ENCODE measurements around the gene TBXA2R. TPM values are rescaled to one million over a fixed set of nuclear protein-coding genes. Genes with fewer than 3 reads are reported as not detected.

The TBXA2R gene
- total RNA-seq, 4 donors from 2014 or later: 0.27 to 0.79 TPM; not detected in 2

DNA sequence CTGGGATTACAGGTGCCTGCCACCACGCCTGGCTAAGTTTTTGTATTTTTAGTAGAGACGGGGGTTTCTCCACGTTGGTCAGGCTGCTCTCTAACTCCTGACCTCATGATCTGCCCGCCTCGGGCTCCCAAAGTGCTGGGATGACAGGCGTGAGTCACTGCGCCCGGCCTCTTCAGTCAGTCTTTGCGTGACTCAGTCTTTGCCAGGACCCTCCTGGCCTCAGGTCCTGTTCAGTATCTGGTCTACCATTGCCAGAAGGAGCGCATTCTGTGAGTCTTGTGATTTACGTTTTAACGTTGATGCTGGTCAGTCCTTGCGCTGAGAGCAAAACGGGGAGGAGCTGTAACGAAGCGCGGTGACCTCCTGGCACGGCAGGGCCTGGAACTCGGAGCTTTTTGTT, 41.5 kb downstream of the TBXA2R start:
- intact Hi-C loops (cut with DNase I; ENCODE audit: low total_unique reads) (no loop called here), in situ Hi-C loops (cut with MboI; ENCODE audit: low pct_ligation_motif_present in 1 of 4, low pct_unique_long_range_greater_than_20kb in 1 of 4, low sequenced_read_pairs in 3 of 4) (no loop called here)
- H3K27me3 ChIP-seq: no peaks in the 10 kb centered on the region
- peaks cover 0 to 2% (median under 1%) of the 10 kb centered on the region in 4 donors for H3K4me1 ChIP-seq
- no peak overlapping the region for H3K27ac ChIP-seq
- TF ChIP-seq POLR2AphosphoS5 (IDR thresholded peaks at IDR 0.05) (no peak), EP300 (IDR thresholded peaks at IDR 0.05; ENCODE audit: low read depth) (no peak), POLR2A (IDR thresholded peaks at IDR 0.05) (no peak)
- TF ChIP-seq, protein P1, sequence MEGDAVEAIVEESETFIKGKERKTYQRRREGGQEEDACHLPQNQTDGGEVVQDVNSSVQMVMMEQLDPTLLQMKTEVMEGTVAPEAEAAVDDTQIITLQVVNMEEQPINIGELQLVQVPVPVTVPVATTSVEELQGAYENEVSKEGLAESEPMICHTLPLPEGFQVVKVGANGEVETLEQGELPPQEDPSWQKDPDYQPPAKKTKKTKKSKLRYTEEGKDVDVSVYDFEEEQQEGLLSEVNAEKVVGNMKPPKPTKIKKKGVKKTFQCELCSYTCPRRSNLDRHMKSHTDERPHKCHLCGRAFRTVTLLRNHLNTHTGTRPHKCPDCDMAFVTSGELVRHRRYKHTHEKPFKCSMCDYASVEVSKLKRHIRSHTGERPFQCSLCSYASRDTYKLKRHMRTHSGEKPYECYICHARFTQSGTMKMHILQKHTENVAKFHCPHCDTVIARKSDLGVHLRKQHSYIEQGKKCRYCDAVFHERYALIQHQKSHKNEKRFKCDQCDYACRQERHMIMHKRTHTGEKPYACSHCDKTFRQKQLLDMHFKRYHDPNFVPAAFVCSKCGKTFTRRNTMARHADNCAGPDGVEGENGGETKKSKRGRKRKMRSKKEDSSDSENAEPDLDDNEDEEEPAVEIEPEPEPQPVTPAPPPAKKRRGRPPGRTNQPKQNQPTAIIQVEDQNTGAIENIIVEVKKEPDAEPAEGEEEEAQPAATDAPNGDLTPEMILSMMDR (IDR thresholded peaks at IDR 0.05): no peak
- WGBS, 2 donors (ENCODE audit: low coverage in 1 of 2): 83% methylated on average over 19 of the region's 19 CpGs; no CpG with 5 or more reads in 1 of the 2 donors
- H3K4me3 ChIP-seq: no peak overlapping the region
- no peaks in the 10 kb centered on the region for H3K9me3 ChIP-seq
- H3K36me3 ChIP-seq: no peaks in the 10 kb centered on the region
- DNase-seq: no peak

DNA sequence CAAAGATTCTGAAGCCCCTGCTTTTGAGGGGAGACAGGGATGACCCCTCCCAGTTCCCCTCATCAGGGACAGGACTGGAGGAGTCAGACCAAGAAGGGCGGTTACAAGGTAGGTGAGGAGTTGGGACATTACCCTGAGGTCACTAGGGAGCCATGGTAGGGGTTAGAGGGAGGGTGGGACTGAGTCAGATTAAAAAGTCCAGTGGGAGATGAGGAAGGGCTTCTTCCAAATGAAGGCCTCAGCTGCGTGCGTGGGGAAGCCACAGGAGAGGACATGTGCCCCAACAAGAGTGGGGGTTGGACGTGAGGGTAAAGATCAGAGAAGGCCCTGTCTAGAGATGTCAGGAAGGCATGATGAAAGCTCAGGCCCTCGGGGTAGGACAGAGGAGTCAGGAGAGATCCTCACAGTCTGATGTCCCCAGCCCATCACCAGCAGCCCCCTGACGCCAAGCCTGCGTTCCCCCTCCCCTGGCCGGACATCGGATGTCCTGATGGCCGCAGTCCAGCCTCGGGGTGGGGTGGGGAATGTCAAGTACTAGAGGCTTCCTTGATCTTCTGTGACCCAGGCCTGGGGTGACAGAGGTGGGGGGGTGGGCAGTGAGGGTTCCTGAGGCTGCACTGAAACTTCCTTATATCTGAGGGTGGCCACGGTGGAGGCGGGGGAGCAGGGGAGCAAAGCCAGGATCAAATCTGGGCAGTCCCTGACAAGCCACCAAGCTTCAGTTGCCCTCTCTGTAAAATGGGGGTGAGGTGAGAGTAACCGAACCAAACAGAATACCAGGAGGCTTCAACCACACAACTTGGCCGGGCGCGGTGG, 42.8 kb downstream of the TBXA2R start:
- intact Hi-C loops (cut with DNase I; ENCODE audit: low total_unique reads): no loop called here
- H3K4me1 ChIP-seq: no peaks in the 10 kb centered on the region
- H3K9me3 ChIP-seq: no peaks in the 10 kb centered on the region
- DNase-seq: no peak
- TF ChIP-seq EP300 (IDR thresholded peaks at IDR 0.05; ENCODE audit: low read depth): no peak
- no peak for TF ChIP-seq POLR2AphosphoS5 (IDR thresholded peaks at IDR 0.05)
- no peak for TF ChIP-seq POLR2A (IDR thresholded peaks at IDR 0.05)
- TF ChIP-seq, protein P1 (IDR thresholded peaks at IDR 0.05): no peak
- WGBS, 2 donors (ENCODE audit: low coverage in 1 of 2): 83% methylated on average over 17 of the region's 17 CpGs; no CpG with 5 or more reads in 1 of the 2 donors
- no peaks in the 10 kb centered on the region for H3K36me3 ChIP-seq
- in situ Hi-C loops (cut with MboI; ENCODE audit: low pct_ligation_motif_present in 1 of 4, low pct_unique_long_range_greater_than_20kb in 1 of 4, low sequenced_read_pairs in 3 of 4): no loop called here
- H3K4me3 ChIP-seq: no peak overlapping the region
- H3K27me3 ChIP-seq: no peaks in the 10 kb centered on the region
- no peak overlapping the region for H3K27ac ChIP-seq

DNA sequence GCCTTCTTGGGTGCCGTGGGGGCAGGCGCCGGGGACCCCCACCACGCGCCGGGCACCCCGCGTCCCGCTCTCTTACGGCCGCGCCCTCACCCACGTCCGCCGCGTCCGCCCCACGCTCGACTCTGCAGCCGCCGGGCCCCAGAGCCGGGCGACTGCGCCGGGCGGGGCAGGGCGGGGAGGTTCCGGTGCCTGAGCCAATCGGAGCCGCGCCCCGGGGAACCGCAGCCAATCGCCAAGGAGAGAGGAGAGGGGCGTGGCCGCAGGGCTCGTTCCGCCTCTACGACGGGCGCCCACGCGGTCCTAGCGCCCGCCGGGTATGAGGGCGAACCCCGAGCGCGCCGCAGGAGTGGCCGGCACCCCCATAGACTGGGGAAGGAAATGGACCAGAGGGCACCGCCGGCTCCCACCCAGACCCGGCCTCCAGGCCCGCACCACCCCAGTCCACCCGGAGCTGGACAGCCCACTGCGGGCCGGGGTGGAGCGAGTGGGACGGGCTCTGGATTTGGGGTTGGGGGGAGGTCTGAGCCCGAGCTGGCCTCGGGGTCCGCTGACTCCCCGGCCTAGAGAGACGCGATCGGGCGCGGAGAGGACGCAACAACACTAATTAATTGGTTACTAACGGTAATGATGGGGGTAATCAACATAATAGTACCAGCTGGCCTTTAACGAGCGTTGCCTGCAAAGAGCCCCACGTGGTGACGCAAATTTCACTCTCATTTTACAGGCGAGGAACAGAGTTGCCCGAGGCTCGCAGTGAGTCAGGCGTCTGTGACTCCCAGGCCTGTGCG, 49.0 kb downstream of the TBXA2R start, which contains the start of gene MFSD12:
Gene MFSD12 (minus strand): TSS at position 126 of the 788 bp plus-strand sequence. CDS start 183 bp downstream, outside the sequence.
- H3K36me3 ChIP-seq: no peaks in the 10 kb centered on the region
- peak within 1 kb of the TSS; percentile 75 to 95 (median 88) for H3K27ac ChIP-seq
- TF ChIP-seq, protein P1 (IDR thresholded peaks at IDR 0.05): no peak
- TF ChIP-seq EP300 (IDR thresholded peaks at IDR 0.05; ENCODE audit: low read depth) (no peak), POLR2A (IDR thresholded peaks at IDR 0.05) (peak; percentile 52), POLR2AphosphoS5 (IDR thresholded peaks at IDR 0.05) (peak; percentile 88 to 89 (median 88))
- WGBS, 2 donors (ENCODE audit: low coverage in 1 of 2): 1% methylated on average over 58 of the region's 81 CpGs; no CpG with 5 or more reads in 1 of the 2 donors
- in situ Hi-C loops (cut with MboI; ENCODE audit: low pct_ligation_motif_present in 1 of 4, low pct_unique_long_range_greater_than_20kb in 1 of 4, low sequenced_read_pairs in 3 of 4): no loop called here
- H3K4me1 ChIP-seq: peaks cover 11 to 44% (median 26%) of the 10 kb centered on the region in 4 donors
- peak within 1 kb of the TSS; percentile 73 to 99 (median 94) for H3K4me3 ChIP-seq
- no peaks in the 10 kb centered on the region for H3K27me3 ChIP-seq
- H3K9me3 ChIP-seq: no peaks in the 10 kb centered on the region
- peak; percentile 96 for DNase-seq
- intact Hi-C loops (cut with DNase I; ENCODE audit: low total_unique reads): no loop called here

DNA sequence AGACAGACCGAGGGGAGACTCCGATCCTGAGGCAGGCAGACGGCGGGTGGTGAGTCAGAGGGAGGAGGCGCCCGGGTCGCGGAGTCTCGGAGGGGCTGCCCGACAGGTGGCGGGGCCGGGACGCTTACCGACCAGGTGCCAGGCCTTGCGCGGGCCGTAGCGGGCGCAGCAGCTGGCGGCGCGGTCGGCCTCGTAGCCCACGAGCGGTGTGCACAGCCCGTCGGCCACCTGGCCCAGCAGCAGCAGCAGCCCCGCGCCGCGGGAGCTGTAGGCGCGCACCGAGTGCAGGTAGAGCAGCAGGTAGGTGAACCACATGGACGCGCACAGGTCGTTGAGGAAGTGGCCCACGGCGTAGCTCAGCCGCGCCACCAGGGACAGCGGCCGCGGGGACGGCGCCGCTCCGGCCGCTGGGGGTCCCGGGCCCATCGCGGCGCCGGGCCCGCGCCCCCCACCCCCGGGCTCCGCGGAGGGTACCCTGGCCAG, 49.7 kb downstream of the TBXA2R start:
- Histone ChIP-seq H3K9me3 (no peaks in the 10 kb centered on the region), H3K27me3 (no peaks in the 10 kb centered on the region), H3K27ac (peak overlapping the region; percentile 75 to 95 (median 88)), H3K4me1 (peaks cover 11 to 44% (median 27%) of the 10 kb centered on the region in 4 donors), H3K4me3 (peak overlapping the region; percentile 42 to 99 (median 84)), H3K36me3 (no peaks in the 10 kb centered on the region)
- TF ChIP-seq POLR2A (IDR thresholded peaks at IDR 0.05): no peak
- TF ChIP-seq, protein P1 (IDR thresholded peaks at IDR 0.05): no peak
- TF ChIP-seq EP300 (IDR thresholded peaks at IDR 0.05; ENCODE audit: low read depth): no peak
- no peak for TF ChIP-seq POLR2AphosphoS5 (IDR thresholded peaks at IDR 0.05)
- intact Hi-C loops (cut with DNase I; ENCODE audit: low total_unique reads) (no loop called here), in situ Hi-C loops (cut with MboI; ENCODE audit: low pct_ligation_motif_present in 1 of 4, low pct_unique_long_range_greater_than_20kb in 1 of 4, low sequenced_read_pairs in 3 of 4) (no loop called here)
- DNase-seq: peak; percentile 51
- WGBS, 2 donors (ENCODE audit: low coverage in 1 of 2): 0% methylated on average over 1 to 58 of the region's 60 CpGs

All from transverse colon (tissue), 4 donors.